MCF 10A (cell line): ENCODE results near the gene SERTM1. TPM values are rescaled to one million over a fixed set of nuclear protein-coding genes. Genes with fewer than 3 reads are reported as not detected.

Source experiments
- Bru-seq: library from RNA; stranded (reverse); fragments of 400-500 nt; gene quantifications from one replicate; lab custom pipeline; 2021; lab: Mats Ljungman, UMichigan
- BruChase-seq, 2 experiments: library from RNA; stranded (reverse); fragments of 400-500 nt; gene quantifications; one replicate each; lab custom pipeline; 2021; lab: Mats Ljungman, UMichigan
- BruUV-seq: library from RNA; stranded (reverse); fragments of 400-500 nt; replicated peaks from 2 replicates; lab custom pipeline; 2021; lab: Mats Ljungman, UMichigan
- CTCF ChIA-PET: fragments of 300-600 bp; sonication (Branson Sonifier 250); formaldehyde crosslinking; extraction: SDS; loops from one replicate; lab custom pipeline; 2021; ENCODE audit warnings: antibody characterized with exemption, inconsistent platforms; lab: Yijun Ruan, JAX
- POLR2A ChIA-PET: fragments of 300-600, 350-650 bp; sonication (Branson Sonifier 250); formaldehyde crosslinking; extraction: SDS; loops from one replicate; lab custom pipeline; 2020; ENCODE audit warnings: antibody characterized with exemption, inconsistent platforms; lab: Yijun Ruan, JAX
- DNase-seq: peaks from one replicate; pipeline ENCODE4 v3.0.0-alpha.2; 2018; ENCODE audit not compliant: unreplicated experiment
- H3K27ac Mint-ChIP-seq: one replicate; pipeline ENCODE4 v1.8.0; 2022; ENCODE audit warnings: mild to moderate bottlenecking, low read depth, mixed read lengths; ENCODE audit not compliant: unreplicated experiment
- H3K27me3 Mint-ChIP-seq: one replicate; pipeline ENCODE4 v1.8.0; 2022; ENCODE audit warnings: mixed read lengths; ENCODE audit not compliant: insufficient read depth, unreplicated experiment
- H3K36me3 Mint-ChIP-seq: one replicate; pipeline ENCODE4 v1.8.0; 2022; ENCODE audit warnings: mild to moderate bottlenecking, moderate library complexity, mixed read lengths; ENCODE audit not compliant: insufficient read depth, unreplicated experiment
- H3K4me1 Mint-ChIP-seq: one replicate; pipeline ENCODE4 v1.8.0; 2022; ENCODE audit warnings: mixed read lengths; ENCODE audit not compliant: insufficient read depth, unreplicated experiment
- H3K4me3 Mint-ChIP-seq: one replicate; pipeline ENCODE4 v1.8.0; 2022; ENCODE audit warnings: mild to moderate bottlenecking, moderate library complexity, mixed read lengths; ENCODE audit not compliant: unreplicated experiment
- H3K9me3 Mint-ChIP-seq: one replicate; pipeline ENCODE4 v1.8.0; 2022; ENCODE audit warnings: mixed read lengths; ENCODE audit not compliant: unreplicated experiment
- intact Hi-C: fragments of 100-400 bp; cut with micrococcal nuclease; formaldehyde crosslinking; loops from 2 replicates; pipeline ENCODE4 v1.14.1; 2022
- long read RNA-seq: library from polyadenylated mRNA; stranded (forward); transcript quantifications from one replicate; pipeline ENCODE4 v2.0.0, GENCODE V29; 2022
- total RNA-seq: library from RNA; stranded (reverse); gene quantifications from 2 replicates; pipeline ENCODE4 v1.2.3, GENCODE V29; 2022
- TF ChIP-seq, protein P1 (sequence below): fragments of 200-600 bp; IDR thresholded peaks from one replicate; pipeline ENCODE4 v1.8.0; 2022; ENCODE audit warnings: antibody characterized with exemption, mild to moderate bottlenecking; ENCODE audit not compliant: unreplicated experiment

SERTM1 gene
- total RNA-seq, result not detected in 2 replicates
- not detected for Bru-seq, nascent RNA
- not detected for BruChase-seq, experiment 1, labeled RNA remaining after a 6-hour chase
- not detected for BruChase-seq, experiment 2, labeled RNA remaining after a 2-hour chase
- long read RNA-seq, result 0 reads

DNA sequence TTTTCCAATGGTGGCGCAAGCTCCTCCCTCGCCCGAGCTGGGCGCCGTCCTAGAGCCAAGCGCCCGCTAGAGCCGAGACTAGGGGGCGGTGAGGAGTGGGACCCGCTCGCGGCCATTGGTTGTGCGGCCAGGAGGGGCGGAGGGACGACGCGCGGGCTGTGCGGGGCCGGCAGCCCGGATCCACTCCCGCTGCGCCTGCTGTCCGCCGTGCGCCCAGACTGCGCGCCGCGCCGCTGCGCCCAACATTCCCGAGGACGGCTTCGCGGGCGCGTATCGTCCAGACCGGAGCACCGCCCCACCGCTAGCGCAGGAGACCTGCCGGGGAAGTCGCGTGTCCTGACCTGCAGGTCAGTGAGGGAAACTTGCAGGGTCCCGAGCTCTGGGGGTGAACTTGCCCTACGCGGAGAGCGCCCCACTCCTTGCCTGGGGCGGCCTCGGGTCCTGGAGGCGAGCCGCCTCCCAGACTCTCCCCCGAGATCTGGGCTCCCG, at the start of gene SERTM1:
Gene SERTM1 (plus strand): TSS at position 183 of the 489 bp plus-strand sequence. CDS start 21,059 bp downstream, outside the sequence.
- Mint-ChIP-seq H3K36me3 (no peaks in the 10 kb centered on the region), H3K4me1 (no peaks in the 10 kb centered on the region), H3K4me3 (no peak within 1 kb of the TSS), H3K9me3 (no peaks in the 10 kb centered on the region), H3K27me3 (peaks cover 71% of the 10 kb centered on the region), H3K27ac (no peak within 1 kb of the TSS)
- intact Hi-C loops, result no loop called here
- no TSS peak for BruUV-seq
- TF ChIP-seq, protein P1, sequence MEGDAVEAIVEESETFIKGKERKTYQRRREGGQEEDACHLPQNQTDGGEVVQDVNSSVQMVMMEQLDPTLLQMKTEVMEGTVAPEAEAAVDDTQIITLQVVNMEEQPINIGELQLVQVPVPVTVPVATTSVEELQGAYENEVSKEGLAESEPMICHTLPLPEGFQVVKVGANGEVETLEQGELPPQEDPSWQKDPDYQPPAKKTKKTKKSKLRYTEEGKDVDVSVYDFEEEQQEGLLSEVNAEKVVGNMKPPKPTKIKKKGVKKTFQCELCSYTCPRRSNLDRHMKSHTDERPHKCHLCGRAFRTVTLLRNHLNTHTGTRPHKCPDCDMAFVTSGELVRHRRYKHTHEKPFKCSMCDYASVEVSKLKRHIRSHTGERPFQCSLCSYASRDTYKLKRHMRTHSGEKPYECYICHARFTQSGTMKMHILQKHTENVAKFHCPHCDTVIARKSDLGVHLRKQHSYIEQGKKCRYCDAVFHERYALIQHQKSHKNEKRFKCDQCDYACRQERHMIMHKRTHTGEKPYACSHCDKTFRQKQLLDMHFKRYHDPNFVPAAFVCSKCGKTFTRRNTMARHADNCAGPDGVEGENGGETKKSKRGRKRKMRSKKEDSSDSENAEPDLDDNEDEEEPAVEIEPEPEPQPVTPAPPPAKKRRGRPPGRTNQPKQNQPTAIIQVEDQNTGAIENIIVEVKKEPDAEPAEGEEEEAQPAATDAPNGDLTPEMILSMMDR, result no peak
- ChIA-PET CTCF (interaction anchor here (0.6 kb wide), 1 partner anchor 397 kb away, joined by 3 read pairs; no protein-coding TSS in a partner anchor), POLR2A (no interaction called here)
- no peak for DNase-seq

DNA sequence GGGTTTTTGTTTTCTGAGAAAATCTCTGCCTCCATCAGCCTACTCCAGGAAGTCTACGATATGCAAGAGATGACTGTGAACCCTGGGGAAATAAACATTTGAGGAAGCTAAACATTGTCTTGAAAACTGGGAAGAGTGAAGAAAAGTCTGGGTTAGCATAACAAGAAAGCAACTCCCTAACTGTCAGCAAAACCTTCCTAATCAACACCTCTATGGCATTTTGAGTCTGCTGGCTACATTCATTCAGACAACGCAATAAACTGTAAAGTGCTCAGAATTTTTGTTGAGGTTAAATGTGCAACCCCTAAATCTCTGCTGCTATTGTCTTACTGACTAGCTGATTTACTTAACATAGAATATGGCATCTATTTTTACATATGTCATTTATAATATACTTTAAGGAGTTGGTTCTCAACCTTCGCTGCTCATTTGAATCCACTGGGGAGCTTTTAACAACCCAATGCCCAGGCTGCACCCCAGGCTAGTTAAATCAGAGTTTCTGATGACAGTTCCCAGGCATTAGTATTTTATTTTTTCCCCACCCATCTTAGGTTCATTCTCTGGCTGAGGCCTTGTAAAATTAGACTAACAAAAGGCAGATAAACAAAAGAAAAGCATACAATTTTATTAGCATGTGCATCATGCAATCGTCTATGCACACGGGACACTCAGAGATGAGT, 45.3 kb upstream of the SERTM1 start:
- H3K4me3 Mint-ChIP-seq, result no peak overlapping the region
- BruUV-seq, result no TSS peak
- ChIA-PET POLR2A (no interaction called here), CTCF (interaction anchor here (0.6 to 0.9 kb wide), 2 partner anchors 175 to 730 kb away, joined by 3 read pairs; no protein-coding TSS in a partner anchor)
- intact Hi-C loops, result no loop called here
- H3K4me1 Mint-ChIP-seq, result no peaks in the 10 kb centered on the region
- no peak for DNase-seq
- H3K27me3 Mint-ChIP-seq, result no peaks in the 10 kb centered on the region
- H3K27ac Mint-ChIP-seq, result no peak overlapping the region
- no peaks in the 10 kb centered on the region for H3K36me3 Mint-ChIP-seq
- TF ChIP-seq, protein P1, result no peak
- H3K9me3 Mint-ChIP-seq, result no peaks in the 10 kb centered on the region

DNA sequence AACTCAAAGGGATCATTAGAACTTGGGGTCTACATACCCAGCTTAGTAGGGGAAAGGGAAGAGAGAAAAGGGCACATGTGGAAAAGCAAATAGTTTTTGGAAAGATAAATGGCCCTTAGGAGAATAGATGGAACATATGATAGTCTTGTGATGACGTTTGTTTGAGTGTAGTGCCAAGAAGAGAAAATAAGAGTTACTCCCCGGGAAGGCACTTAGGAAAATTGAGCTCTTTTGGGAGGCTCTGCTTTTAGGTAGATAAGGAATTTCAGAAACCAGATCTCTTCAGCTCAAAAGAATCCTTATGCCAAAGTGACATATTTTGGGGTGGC, 44.8 kb upstream of the SERTM1 start:
- POLR2A ChIA-PET, result no interaction called here
- H3K4me3 Mint-ChIP-seq, result no peak overlapping the region
- no peaks in the 10 kb centered on the region for H3K9me3 Mint-ChIP-seq
- H3K27me3 Mint-ChIP-seq, result no peaks in the 10 kb centered on the region
- TF ChIP-seq, protein P1, result no peak
- intact Hi-C loops, result no loop called here
- CTCF ChIA-PET, result interaction anchor here (0.6 kb wide), 2 partner anchors 731 to 916 kb away, joined by 3 to 6 read pairs; no protein-coding TSS in a partner anchor
- no TSS peak for BruUV-seq
- no peaks in the 10 kb centered on the region for H3K36me3 Mint-ChIP-seq
- DNase-seq, result no peak
- H3K4me1 Mint-ChIP-seq, result no peaks in the 10 kb centered on the region
- H3K27ac Mint-ChIP-seq, result no peak overlapping the region

DNA sequence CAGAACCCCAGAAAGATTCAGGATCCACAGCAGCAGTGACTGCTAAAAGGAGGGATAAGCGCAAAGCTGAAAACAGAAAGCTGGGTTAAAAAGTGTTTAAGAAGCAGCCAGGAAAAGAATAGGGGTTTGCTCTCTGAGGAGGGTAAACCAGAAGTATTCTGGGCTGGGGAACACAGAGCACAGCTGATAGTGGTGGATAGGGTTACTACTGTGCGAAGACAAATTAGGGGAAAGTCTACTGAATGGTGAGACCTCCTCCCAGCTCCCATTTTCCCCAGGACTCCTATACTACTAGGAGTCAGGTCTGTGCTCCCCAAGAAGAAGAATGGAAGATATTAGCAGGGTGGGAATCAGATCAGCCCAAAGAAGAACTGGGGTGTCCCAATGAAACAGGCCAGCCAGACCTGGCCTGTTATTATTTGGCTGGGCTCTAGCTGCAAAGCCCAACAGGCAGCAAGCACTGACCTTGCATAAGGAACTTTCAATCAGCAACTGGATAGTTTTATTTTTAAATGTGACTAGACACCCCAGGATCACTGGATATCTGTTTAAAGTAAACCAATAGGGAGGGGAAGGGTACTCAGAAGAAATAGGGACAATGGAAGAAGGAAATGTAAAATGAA, 43.5 kb upstream of the SERTM1 start:
- ChIA-PET POLR2A (interaction anchor here (0.7 kb wide), 1 partner anchor 49 kb away, joined by 4 read pairs; no protein-coding TSS in a partner anchor), CTCF (interaction anchor here (0.6 kb wide), 1 partner anchor 56 kb away, joined by 3 read pairs; no protein-coding TSS in a partner anchor)
- DNase-seq, result no peak
- intact Hi-C loops, result no loop called here
- TF ChIP-seq, protein P1, result no peak
- H3K4me3 Mint-ChIP-seq, result no peak overlapping the region
- no peaks in the 10 kb centered on the region for H3K4me1 Mint-ChIP-seq
- no TSS peak for BruUV-seq
- no peaks in the 10 kb centered on the region for H3K36me3 Mint-ChIP-seq
- no peak overlapping the region for H3K27ac Mint-ChIP-seq
- no peaks in the 10 kb centered on the region for H3K9me3 Mint-ChIP-seq
- no peaks in the 10 kb centered on the region for H3K27me3 Mint-ChIP-seq
